HG03460 (cell line): ENCODE data around the gene CDHR5.

Experiments used
- ATAC-seq: cut with Tn5 transposase; IDR thresholded peaks from one replicate; pipeline ENCODE4 v1.9.1; 2021; ENCODE audit not compliant: unreplicated experiment

The CDHR5 gene

DNA sequence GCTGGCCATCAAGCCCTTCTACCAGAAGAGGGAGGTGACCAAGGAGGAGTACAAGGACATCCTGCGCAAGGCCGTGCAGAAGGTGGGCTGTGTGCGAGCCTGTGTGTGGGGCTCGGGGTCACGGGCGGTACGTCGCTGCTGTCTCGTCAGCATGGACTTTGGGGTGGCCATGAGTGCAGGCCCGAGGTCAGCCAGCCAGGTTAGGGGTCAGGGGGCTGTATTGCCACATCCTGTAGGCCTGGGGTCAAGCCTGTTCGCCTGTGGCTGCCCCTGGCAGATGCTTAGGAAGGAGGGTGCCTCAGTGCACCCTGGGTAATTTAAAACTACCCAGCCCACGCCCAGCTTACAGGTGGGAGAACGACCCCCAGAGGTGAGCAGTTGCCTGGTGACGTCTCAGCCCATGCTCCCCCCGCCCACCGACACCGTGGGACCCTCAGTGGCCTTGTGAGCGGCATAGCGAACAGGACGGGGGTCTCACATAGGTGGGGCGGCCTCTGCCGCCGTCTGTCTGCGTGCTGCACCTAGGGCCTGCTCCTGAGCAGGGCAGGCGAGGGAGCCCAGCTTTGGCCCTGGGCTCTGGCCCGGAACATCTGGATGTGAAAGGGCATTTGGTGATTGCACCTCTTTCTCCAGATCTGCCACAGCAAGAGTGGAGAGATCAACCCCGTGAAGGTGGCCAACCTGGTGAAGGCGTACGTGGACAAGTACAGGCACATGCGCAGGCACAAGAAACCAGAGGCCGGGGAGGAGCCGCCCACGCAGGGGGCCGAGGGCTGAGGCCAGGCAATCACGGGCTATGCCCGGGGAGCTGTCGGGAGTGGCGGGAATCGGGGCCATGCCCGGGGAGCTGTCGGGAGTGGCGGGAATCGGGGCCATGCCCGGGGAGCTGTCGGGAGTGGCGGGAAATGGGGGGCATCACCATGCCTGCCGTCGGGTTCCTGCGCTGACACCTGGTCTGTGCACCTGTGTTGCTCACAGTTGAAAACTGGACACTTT is 13.5 kb downstream of the CDHR5 start:
- no peak for ATAC-seq

DNA sequence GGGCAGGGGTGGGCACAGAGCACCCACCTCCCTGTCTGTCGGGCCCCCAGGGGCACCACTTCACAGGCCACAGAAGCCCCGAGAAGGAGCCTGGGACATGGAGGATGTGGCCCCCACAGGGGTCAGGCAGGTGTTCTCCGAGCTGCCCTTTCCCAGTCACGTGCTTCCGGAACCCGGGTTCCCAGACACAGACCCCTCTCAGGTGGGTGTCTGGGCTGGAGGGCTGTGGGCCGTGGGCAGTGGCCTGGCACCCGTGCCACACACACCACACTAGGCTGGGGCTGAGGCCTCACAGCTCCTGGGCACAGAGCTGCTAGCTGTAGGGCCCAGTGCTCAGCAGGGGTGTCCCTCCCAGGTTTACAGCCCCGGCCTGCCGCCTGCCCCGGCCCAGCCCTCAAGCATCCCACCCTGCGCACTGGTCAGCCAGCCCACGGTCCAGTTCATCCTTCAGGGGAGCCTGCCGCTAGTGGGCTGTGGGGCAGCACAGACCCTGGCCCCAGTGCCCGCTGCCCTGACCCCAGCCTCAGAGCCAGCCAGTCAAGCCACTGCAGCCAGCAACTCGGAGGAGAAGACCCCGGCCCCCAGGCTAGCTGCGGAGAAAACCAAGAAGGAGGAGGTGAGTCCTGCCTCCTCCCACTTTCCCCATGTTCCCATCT is 14.5 kb downstream of the CDHR5 start:
- no peak for ATAC-seq

DNA sequence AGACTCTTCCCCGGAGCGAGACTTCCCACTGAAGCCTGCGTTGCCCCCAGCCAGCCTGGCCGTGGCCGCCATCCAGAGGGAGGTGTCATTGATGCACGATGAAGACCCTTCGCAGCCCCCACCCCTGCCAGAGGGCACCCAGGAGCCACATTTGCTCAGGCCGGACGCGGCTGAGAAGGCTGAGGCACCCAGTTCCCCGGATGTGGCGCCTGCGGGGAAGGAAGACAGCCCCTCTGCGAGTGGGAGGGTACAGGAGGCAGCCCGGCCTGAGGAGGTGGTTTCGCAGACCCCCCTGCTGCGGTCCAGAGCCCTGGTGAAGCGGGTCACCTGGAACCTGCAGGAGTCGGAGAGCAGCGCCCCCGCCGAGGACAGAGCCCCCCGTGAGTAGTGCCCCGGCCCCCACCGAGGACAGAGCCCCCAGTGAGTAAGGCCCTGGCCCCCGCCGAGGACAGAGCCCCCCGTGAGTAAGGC is 15.4 kb downstream of the CDHR5 start:
- ATAC-seq = no peak

DNA sequence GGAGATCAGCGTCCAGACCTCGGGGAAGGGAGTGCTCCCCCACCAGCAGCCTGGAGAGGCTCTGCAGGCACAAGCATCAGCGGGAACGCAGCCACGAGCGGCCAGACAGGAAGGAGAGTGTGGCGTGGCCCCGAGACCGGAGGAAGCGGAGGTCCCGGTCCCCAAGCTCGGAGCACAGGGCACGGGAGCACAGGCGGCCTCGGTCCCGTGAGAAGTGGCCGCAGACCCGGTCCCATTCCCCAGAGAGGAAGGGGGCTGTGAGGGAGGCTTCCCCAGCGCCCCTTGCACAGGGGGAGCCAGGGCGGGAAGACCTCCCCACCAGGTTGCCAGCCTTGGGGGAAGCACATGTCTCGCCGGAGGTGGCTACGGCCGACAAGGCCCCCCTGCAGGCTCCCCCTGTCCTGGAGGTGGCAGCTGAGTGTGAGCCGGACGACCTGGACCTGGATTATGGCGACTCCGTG is 15.9 kb downstream of the CDHR5 start:
- no peak for ATAC-seq

DNA sequence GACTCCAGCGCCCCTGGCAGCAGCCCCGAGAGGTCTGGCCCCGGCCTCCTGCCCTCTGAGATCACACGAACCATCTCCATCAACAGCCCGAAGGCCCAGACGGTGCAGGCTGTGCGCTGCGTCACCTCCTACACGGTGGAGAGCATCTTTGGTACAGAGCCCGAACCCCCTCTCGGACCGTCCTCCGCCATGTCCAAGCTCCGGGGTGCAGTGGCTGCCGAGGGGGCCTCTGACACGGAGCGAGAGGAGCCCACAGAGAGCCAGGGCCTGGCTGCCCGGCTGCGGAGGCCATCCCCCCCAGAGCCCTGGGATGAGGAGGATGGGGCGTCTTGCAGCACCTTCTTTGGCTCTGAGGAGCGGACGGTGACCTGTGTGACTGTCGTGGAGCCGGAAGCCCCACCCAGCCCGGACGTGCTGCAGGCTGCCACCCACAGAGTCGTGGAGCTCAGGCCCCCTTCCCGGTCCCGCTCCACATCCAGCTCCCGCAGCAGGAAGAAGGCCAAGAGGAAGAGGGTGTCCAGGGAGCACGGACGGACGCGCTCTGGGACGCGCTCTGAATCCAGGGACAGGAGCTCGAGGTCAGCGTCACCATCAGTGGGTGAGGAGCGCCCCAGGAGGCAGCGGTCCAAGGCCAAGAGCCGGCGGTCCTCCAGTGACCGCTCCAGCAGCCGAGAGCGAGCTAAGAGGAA is 16.6 kb downstream of the CDHR5 start:
- no peak for ATAC-seq

DNA sequence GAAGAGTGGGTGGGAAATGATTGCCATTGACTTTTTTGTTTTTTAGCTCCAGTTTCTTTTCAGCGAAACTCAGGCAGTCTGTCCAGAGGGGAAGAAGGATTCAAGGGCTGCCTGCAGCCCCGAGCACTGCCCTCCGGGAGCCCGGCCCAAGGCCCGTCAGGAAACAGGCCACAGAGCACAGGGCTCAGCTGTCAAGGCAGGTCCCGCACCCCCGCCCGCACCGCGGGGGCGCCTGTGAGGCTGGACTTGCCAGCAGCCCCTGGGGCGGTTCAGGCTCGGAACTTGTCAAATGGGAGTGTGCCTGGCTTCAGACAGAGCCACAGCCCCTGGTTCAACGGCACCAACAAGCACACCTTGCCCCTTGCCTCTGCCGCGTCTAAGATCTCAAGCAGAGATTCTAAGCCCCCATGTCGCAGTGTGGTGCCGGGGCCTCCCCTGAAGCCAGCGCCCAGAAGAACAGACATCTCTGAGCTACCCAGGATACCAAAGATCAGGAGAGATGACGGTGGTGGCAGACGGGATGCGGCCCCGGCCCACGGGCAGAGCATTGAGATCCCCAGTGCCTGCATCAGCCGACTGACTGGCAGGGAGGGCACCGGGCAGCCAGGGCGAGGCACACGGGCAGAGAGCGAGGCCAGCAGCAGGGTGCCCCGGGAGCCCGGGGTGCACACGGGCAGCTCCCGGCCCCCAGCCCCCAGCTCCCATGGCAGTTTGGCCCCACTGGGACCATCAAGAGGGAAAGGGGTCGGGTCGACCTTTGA is 17.6 kb downstream of the CDHR5 start:
- no peak for ATAC-seq

DNA sequence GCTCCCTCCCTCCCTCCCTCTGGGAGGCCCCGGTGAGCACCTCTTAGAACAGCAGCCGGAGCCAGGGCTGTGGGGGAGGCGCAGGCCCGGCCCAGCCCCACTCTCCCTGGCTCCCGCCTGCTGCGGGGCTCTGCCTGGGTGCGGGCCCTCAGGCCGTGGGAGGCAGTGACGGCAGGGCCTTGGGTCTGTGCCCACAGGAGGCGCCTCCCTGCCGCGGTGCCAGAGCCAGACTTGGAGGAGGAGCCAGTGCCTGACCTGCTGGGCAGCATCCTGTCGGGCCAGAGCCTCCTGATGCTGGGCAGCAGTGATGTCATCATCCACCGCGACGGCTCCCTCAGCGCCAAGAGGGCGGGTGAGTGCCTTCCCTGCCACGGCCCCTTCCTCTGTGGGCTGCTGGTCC is 18.5 kb downstream of the CDHR5 start:
- no peak for ATAC-seq

DNA sequence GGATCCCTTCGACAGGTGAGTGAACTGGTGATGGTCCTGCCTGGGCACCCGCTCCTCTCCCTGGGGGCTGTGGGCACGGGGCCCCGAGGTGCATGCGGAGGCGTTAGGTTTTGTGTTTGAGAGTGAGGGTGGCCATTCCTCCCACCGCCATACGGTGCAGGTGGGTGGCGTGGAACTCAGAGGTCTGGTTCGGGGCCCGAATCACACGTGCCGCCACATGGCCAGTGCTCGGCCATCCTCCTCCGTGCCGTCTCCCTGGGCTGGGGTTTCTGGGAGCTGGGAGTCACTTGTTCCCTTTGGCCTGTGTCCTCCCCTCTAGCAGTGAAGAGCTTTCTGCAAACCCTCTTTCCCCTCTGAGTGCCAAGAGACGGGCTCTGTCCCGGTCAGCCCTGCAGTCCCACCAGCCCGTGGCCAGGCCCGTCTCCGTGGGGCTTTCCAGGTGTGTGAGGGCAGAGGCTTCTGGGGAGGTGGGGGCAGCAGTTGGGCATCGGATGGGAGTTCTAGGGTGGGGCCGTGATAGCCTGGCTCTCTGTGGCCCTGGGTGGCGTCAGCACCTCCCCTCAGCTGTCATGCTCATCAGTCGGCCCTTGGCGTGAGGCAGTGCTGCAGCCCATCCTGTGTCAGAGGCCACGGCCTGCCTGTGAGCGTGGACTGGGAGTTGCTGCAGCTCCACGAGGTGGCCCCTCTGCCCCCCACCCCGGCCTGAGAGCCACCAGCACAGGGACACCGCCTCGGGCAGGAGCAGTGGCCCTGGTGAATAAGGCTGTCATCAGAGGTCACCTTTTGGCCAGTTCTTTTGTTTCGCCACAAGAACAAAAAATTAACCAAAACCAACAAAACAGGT is 19.2 kb downstream of the CDHR5 start:
- no peak for ATAC-seq

DNA sequence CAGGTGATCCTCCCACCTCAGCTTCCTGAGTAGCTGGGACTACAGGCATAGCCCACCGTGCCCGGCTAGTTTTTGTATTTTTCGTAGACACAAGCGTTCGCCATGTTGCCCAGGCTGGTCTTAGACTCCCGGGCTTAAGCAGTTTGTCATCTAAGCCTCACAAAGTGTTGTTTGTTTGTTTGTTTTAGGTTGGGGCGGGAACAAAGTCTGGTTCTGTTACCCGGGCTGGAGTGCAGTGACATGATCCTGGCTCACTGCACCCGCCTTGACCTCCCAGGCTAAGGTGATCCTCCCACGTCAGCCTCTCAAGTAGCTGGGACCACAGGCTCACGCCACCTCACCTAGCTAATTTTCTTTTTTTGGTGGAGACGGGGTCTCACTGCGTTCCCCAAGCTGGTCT is 21.6 kb downstream of the CDHR5 start:
- ATAC-seq = no peak

DNA sequence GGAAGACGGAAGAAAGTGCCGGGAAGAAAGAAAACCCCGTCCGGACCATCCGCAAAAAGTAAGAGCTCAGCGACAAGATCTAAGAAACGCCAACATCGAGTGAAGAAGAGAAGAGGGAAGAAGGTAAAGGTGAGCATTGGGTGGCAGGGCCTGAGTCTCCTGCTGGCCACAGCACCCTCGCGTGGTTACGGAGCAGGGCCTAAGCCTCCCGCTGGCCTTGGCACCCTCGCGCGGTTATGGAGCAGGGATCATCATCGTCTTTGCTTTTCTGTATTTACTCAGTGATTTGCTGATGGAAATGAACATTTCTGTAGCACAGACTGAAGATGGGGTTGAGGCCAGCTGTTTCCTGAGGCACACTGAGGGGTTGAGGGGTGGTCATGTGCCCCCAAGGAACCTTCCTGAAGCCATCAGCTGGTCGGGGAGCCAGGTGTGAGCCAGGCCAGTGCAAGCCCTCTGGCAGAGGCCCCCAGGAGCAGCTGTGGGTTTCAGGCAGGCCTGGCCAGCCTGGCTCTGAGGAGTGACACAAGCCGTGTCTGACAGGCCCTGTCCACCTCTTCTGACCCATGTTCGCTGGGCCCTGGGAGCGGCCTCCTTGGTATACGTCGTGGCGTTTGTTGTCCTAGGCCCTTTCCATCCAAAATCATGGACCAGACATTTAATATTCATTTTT is 23.0 kb downstream of the CDHR5 start:
- ATAC-seq = no peak

DNA sequence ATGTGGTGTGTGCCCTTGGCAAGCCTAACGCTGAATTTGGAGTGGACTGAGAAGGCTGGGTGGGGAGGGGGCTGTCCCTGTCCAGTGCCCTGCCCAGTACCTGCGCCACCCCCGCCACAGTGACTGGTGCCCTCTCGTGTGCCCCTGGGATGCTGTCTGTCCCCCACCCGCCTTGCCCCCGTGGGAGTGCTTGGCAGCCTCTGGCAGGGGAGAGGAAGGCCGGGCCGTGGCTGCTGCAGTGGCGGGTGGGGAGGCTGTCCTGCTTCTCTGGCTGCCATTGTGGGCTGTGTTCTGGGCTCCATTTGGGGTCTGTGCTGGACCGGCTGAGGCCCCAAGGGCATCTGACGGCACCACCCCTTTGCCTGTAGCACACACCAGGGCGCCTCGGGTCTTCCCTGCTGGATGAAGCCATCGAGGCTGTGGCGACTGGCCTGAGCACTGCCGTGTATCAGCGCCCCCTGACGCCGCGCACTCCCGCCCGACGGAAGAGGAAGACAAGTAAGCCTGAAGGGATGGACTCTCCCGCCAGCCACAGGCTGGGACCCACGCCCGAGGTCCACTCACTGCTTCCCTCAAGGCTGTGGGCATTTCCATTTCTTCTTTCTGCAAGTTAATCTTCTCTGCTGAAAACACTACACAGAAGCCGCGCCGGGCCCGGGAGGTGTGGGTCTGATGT is 26.6 kb downstream of the CDHR5 start:
- ATAC-seq = no peak

DNA sequence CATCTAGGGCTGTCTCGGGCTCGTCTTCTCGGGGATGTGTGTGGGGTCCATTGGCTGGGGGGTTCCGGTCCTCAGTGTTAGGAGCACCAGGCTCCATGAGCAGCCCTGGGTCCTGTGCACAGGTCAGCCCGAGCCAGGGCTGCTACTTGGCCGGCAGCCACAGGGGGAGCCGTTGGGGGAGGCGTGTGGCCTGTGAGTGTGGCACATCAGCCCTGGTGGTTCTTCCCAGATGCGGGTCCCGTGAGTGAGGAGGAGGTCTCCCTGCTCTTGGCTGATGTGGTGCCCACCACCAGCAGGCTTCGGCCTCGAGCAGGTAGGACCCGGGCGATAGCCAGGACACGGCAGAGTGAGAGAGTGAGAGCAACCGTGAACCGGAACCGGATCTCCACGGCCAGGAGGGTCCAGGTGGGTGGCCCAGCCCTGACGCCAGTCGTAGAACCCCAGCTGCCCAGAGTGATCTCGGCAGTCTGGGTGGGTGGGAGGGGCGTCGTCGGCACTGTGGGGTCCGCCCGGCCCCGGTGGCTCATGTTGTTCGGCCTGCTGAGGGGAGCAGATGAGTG is 27.5 kb downstream of the CDHR5 start:
- no peak for ATAC-seq

DNA sequence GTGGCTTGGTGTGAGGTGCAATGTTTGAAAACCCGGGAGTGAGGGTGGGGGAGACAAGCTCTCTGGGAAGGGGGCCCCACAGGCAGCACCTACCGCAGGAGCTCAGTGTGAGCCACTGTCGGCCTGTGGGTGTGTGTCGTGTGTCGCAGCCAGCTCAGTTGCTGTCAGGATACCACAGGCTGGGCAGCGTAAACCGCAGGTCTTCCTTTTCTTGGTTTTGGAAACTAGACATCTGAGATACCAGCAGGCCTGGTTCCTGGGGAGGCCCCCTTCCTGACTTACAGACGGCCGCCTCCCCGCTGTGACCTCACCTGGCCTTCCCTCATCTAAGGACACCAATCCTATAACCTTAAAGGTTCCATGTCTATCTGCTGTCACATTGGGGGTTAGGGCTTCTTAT is 28.4 kb downstream of the CDHR5 start:
- no peak for ATAC-seq

DNA sequence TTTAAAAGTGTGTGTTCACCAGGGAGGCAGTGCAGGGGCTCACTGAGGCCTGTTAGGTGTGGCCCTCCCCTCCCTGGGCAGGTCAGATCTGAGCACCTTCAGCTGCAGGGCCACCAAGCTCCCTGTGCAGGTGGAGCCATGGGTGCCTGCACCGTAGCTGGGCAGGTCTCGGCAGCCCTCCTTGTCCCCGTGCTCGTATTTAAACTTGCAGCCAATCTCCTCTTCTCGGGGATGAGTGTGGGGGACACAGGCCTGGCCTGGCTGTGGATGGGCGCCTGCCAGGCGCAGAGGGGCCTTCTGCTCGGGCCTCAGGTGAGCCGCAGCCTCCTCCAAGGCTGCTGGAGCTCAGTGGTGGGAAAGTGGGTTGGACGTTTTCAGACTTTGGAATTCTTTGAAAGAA is 29.4 kb downstream of the CDHR5 start:
- ATAC-seq = no peak

DNA sequence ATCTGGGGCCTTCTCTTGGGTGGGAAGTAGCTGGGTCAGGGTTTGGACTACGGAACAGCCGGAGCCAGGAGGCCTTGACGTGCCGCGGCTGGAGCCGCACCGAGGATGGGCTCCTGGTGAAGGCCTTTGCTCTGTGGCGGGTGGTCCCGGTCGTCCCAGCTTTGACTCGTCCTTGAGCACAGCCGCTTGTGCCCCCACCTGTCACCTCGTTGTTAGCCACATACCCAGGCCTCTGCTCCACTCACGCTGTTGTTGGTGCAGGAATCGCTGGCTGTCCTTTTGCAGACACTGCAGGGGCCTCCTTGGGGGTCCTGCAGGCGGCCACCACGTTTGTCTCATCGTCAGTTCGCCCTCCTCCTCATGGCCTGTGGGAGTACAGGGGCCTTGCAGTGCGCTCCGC is 31.4 kb downstream of the CDHR5 start:
- ATAC-seq = no peak

DNA sequence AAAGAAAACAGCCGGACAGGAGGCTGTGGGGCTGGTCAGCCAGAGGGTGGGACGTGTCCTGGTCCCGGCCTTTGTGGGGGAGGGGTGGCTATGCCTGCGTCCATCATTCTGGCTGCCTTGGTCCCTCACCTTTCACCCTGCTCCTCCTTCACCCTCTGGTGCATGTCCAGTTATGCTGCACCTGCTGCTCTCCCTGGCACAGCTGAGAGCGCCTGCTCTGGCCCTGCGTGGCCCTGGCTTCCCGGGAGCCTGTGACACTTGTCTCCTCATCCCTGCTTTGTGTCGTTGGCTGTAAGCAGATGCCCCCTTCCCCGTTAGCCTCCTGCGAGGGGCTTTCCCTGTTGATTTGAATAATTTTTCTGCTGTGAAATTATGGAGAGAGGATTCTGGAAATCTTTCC is 31.8 kb downstream of the CDHR5 start:
- ATAC-seq = no peak

DNA sequence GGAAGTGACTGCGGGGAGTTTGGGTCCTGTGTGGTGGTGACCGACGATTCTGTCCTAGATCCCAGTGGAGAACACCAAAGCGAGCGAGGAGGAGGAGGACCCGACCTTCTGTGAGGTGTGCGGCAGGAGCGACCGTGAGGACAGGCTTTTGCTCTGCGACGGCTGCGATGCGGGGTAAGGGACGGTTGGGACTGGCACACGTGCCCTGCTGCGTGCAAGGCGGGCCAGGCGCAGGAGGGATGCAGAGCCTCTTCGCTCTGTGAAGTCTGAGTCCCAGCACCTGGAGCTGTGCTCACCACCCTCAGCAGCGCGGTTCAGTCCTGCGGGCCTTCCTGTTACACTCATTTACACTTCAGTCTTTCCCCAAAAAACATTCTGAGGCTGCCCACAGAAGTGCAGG is 32.3 kb downstream of the CDHR5 start:
- ATAC-seq = no peak

DNA sequence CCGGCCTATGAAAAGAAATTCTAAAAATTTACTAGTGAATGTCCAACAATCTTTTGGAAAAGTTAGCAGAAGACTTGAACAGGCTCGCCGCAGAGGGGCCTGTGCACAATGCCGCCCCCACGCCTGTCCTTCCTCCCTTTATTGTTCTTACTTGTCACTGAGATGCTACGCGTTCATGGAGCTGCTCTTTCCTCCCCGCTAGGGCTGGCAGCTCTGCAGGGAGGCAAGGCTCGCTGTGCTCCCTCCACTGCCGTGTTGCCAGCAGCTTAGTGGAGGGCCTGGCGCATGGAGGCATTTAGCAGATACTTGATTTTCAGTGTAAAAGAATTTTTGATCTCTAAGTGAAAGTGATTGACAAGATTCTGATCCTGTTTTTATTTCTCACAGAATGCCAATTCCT is 33.8 kb downstream of the CDHR5 start:
- no peak for ATAC-seq

DNA sequence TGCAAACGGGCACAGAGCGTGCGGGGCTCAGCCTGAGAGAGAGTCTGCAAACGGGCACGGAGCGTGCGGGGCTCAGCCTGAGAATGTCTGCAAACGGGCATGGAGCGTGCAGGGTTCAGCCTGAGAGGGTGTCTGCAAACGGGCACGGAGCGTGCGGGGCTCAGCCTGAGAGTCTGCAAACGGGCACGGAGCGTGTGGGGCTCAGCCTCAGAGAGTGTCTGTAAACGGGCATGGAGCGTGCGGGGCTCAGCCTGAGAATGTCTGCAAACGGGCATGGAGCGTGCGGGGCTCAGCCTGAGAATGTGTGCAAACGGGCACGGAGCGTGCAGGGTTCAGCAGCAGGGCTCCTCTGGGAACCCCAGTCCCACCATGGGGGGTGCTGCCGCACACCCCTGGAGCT is 35.0 kb downstream of the CDHR5 start:
- no peak for ATAC-seq
